Breast epithelium (tissue), 3 donors: ENCODE measurements around the gene GNB3.

Experiments
- POLR2A ChIP-seq: fragments of 450-650 bp; IDR thresholded peaks from one replicate; pipeline ENCODE4 v1.6.1; 2016; ENCODE audit warnings: antibody characterized with exemption, mild to moderate bottlenecking, moderate library complexity
- TF ChIP-seq, protein P1 (sequence below), 3 donors: fragments of 450-650 bp; IDR thresholded peaks; one replicate each; pipeline ENCODE4 v1.5.1; 2016 to 2017; ENCODE audit warnings: antibody characterized with exemption in 3 of 3, mild to moderate bottlenecking in 3 of 3, moderate library complexity in 3 of 3

DNA sequence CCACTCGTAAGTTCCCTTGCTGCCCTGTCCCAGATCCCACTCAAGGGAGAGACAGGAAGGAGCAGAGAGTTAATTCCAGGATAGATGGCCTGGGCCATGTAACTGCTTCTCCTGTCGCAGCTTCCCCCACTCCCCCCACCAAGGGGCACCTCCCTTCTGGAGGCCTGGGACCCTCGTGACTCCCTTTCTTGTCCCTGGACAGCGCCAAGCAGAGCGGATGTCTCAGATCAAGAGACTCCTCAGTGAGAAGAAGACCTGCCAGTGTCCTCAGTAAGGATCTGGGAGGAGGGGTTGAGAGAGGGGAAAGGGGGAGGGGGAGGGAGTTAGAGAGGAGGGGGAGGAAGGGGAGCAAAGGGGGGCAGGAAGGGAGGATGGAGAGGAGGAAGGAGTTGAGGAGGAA, 22.1 kb upstream of the GNB3 start:
- TF ChIP-seq, protein P1, sequence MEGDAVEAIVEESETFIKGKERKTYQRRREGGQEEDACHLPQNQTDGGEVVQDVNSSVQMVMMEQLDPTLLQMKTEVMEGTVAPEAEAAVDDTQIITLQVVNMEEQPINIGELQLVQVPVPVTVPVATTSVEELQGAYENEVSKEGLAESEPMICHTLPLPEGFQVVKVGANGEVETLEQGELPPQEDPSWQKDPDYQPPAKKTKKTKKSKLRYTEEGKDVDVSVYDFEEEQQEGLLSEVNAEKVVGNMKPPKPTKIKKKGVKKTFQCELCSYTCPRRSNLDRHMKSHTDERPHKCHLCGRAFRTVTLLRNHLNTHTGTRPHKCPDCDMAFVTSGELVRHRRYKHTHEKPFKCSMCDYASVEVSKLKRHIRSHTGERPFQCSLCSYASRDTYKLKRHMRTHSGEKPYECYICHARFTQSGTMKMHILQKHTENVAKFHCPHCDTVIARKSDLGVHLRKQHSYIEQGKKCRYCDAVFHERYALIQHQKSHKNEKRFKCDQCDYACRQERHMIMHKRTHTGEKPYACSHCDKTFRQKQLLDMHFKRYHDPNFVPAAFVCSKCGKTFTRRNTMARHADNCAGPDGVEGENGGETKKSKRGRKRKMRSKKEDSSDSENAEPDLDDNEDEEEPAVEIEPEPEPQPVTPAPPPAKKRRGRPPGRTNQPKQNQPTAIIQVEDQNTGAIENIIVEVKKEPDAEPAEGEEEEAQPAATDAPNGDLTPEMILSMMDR (IDR thresholded peaks at IDR 0.05) = no peak
- TF ChIP-seq POLR2A = no peak
